HCT116 (cell line): ENCODE measurements around the gene LHPP.

Experiments used
- JUND ChIP-seq: IDR thresholded peaks from 2 replicates; pipeline ENCODE4 v1.6.1; 2012
- ZNF274 ChIP-seq: fragments of 200-500 bp; sonication (Bioruptor generic); IDR thresholded peaks from 2 replicates; pipeline ENCODE4 v1.6.1; 2014; ENCODE audit warnings: mild to moderate bottlenecking, low read depth, low read length, inconsistent platforms
- TF ChIP-seq, protein P1 (sequence below), 3 experiments: fragments of 200-600 bp in 1 of 3; sonication (generic) in 1 of 3; IDR thresholded peaks in 2 of 3; conservative IDR thresholded peaks in 1 of 3; 2 replicates each; pipeline ENCODE4 v1.5.1; 2012 to 2017; ENCODE audit warnings: low read depth in 2 of 3, low read length in 2 of 3, antibody characterized with exemption in 1 of 3, borderline replicate concordance in 1 of 3, control low read depth in 1 of 3, mild to moderate bottlenecking in 1 of 3, mixed read lengths in 1 of 3, mixed run types in 1 of 3, moderate library complexity in 1 of 3; ENCODE audit not compliant: insufficient read depth in 1 of 3

GRCh38 chr10:124602121-124602561, 140.5 kb downstream of the LHPP start:
- TF ChIP-seq, protein P1, sequence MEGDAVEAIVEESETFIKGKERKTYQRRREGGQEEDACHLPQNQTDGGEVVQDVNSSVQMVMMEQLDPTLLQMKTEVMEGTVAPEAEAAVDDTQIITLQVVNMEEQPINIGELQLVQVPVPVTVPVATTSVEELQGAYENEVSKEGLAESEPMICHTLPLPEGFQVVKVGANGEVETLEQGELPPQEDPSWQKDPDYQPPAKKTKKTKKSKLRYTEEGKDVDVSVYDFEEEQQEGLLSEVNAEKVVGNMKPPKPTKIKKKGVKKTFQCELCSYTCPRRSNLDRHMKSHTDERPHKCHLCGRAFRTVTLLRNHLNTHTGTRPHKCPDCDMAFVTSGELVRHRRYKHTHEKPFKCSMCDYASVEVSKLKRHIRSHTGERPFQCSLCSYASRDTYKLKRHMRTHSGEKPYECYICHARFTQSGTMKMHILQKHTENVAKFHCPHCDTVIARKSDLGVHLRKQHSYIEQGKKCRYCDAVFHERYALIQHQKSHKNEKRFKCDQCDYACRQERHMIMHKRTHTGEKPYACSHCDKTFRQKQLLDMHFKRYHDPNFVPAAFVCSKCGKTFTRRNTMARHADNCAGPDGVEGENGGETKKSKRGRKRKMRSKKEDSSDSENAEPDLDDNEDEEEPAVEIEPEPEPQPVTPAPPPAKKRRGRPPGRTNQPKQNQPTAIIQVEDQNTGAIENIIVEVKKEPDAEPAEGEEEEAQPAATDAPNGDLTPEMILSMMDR (IDR thresholded peaks at IDR 0.05 in 2 of 3, conservative IDR thresholded peaks at IDR 0.05 in 1 of 3; ENCODE audit: borderline replicate concordance in 1 of 3, insufficient read depth in 1 of 3, low read depth in 2 of 3, low read length in 2 of 3), result no peak
- TF ChIP-seq JUND, result no peak
- TF ChIP-seq ZNF274, result no peak
